ENCODE measurements around the gene BEND7.

DNA sequence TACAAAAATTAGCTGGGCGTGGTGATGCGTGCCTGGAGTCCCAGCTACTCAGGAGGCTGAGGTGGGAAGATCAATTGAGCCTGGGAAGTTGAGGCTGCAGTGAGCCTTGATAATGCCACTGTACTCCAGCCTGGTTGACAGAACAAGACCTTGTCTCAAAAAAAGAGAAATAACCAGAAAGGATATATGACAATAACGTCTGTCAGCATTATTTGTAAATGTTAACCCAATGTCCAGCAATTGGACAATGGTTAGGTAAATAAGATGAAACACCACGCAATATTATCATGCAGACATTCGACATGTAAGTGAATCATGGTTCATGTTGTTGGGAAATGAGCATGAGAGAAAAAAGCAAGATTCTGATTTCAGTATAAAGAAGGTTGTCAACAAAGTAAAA is 136.1 kb downstream of the BEND7 start:
- TF ChIP-seq CTCF (IDR thresholded peaks at IDR 0.05; ENCODE audit: extremely low read depth in 1 of 2, insufficient read depth in 1 of 2, low read depth in 1 of 2, low read length in 2 of 2) (no peak), MAX (IDR thresholded peaks at IDR 0.05; ENCODE audit: insufficient read depth, insufficient read length) (no peak)
